HG02938 (cell line): Measurements from ENCODE around the gene MIXL1.
"Not testable (repeated sequence)": the region's sequence is repeated elsewhere in the genome, so short reads cannot be mapped to it uniquely, and the experiment has no call there.

Source experiments
- ATAC-seq: cut with Tn5 transposase; IDR thresholded peaks from one replicate; pipeline ENCODE4 v1.9.1; 2021; ENCODE audit warnings: mild to moderate bottlenecking, moderate library complexity; ENCODE audit not compliant: unreplicated experiment

MIXL1 gene

GRCh38 chr1:226212545-226212944 lies 10.9 kb upstream of the MIXL1 start:
- no peak for ATAC-seq

GRCh38 chr1:226215239-226215638 lies 8.2 kb upstream of the MIXL1 start:
- no peak for ATAC-seq

- ATAC-seq: no peak
Measured at GRCh38 chr1:226216056-226216455, 7.4 kb upstream of the MIXL1 start.

- ATAC-seq: no peak
Measured at GRCh38 chr1:226217273-226217672, 6.2 kb upstream of the MIXL1 start.

GRCh38 chr1:226220473-226221189 lies 2.8 kb upstream of the MIXL1 start:
- ATAC-seq: no peak

GRCh38 chr1:226222686-226223085 lies 778 bp upstream of the MIXL1 start:
- no peak for ATAC-seq

- peak; percentile 73 for ATAC-seq
Measured at GRCh38 chr1:226223786-226224244, 351 bp downstream of the MIXL1 start.

GRCh38 chr1:226226601-226227000 lies 3.1 kb downstream of the MIXL1 start:
- no peak for ATAC-seq

- no peak for ATAC-seq
Measured at GRCh38 chr1:226233293-226233692, 9.8 kb downstream of the MIXL1 start.

GRCh38 chr1:226233806-226234205 lies 10.3 kb downstream of the MIXL1 start:
- ATAC-seq: no peak

- ATAC-seq: no peak
Measured at GRCh38 chr1:226236826-226237225, 13.4 kb downstream of the MIXL1 start.

- no peak for ATAC-seq
Measured at GRCh38 chr1:226239421-226239820, 16.0 kb downstream of the MIXL1 start.

- ATAC-seq: no peak
Measured at GRCh38 chr1:226248091-226248490, 24.6 kb downstream of the MIXL1 start.

- no peak for ATAC-seq
Measured at GRCh38 chr1:226248796-226249195, 25.3 kb downstream of the MIXL1 start.

- ATAC-seq: no peak
Measured at GRCh38 chr1:226250511-226250910, 27.0 kb downstream of the MIXL1 start.

- not testable (repeated sequence) for ATAC-seq
Measured at GRCh38 chr1:226252841-226253240, 29.4 kb downstream of the MIXL1 start.

GRCh38 chr1:226253933-226254332 lies 30.5 kb downstream of the MIXL1 start:
- ATAC-seq: no peak

GRCh38 chr1:226255380-226255779 lies 31.9 kb downstream of the MIXL1 start:
- ATAC-seq: no peak

GRCh38 chr1:226261818-226262217 lies 38.4 kb downstream of the MIXL1 start:
- no peak for ATAC-seq

- no peak for ATAC-seq
Measured at GRCh38 chr1:226268421-226269124, 45.1 kb downstream of the MIXL1 start.

- ATAC-seq: not testable (repeated sequence)
Measured at GRCh38 chr1:226272233-226272902, 48.9 kb downstream of the MIXL1 start.

- no peak for ATAC-seq
Measured at GRCh38 chr1:226274138-226274537, 50.7 kb downstream of the MIXL1 start.
